A549 (cell line): Measurements from ENCODE around the gene RTKN2. TPM values are rescaled to one million over a fixed set of nuclear protein-coding genes. Genes with fewer than 3 reads are reported as not detected.

ENCODE experiments used
- ATAC-seq, 2 experiments: fragments of 200-7000 bp in 1 of 2; fragments of >200 bp in 1 of 2; cut with Nextera tagmentation in 1 of 2; cut with Tn5 transposase in 1 of 2; 3 replicates each; pipeline versions ENCODE4 v1.8.0 to v1.9.1; 2018 to 2020; ENCODE audit warnings: mild to moderate bottlenecking in 1 of 2, moderate library complexity in 1 of 2
- CTCF ChIA-PET: fragments of 300-600 bp; sonication (Branson Sonifier 250); formaldehyde crosslinking; extraction: SDS; loops from one replicate; lab custom pipeline; 2021; ENCODE audit warnings: antibody characterized with exemption, inconsistent platforms; lab: Yijun Ruan, JAX
- POLR2A ChIA-PET: fragments of 350-600 bp; formaldehyde crosslinking; extraction: SDS; loops from one replicate; lab custom pipeline; 2021; ENCODE audit warnings: antibody characterized with exemption, inconsistent platforms; lab: Yijun Ruan, JAX
- DNase-seq, 2 experiments: peaks; one replicate each; pipeline versions ENCODE4 v3.0.0 to v3.0.0-alpha.2; 2011 to 2016; ENCODE audit warnings: low read depth in 1 of 2, low spot score in 1 of 2
- FAIRE-seq: peaks from 2 replicates; lab custom pipeline; 2011; peaks lifted over from hg19 to GRCh38; lab: Jason Lieb, UNC
- H3K27ac ChIP-seq, 2 experiments: fragments of >200 bp; sonication (Bioruptor Twin); formaldehyde crosslinking; 3 replicates each; pipeline ENCODE4 v1.5.1; 2016 to 2017
- H3K4me1 ChIP-seq: fragments of >200 bp; sonication (Bioruptor Twin); formaldehyde crosslinking; 3 replicates; pipeline ENCODE4 v1.6.1; 2016
- H3K4me2 ChIP-seq: fragments of >200 bp; sonication (Bioruptor Twin); formaldehyde crosslinking; 3 replicates; pipeline ENCODE4 v1.6.1; 2016
- H3K4me3 ChIP-seq: fragments of >200 bp; sonication (Bioruptor Twin); formaldehyde crosslinking; 3 replicates; pipeline ENCODE4 v1.5.1; 2016
- H3K9me3 ChIP-seq: fragments of >200 bp; sonication (Bioruptor Twin); formaldehyde crosslinking; 3 replicates; pipeline ENCODE4 v1.6.1; 2016
- BHLHE40 ChIP-seq: IDR thresholded peaks from 2 replicates; pipeline ENCODE4 v1.6.1; 2012; ENCODE audit warnings: low read depth, low read length, inconsistent platforms
- CBX2 ChIP-seq: fragments of 200-600 bp; sonication (generic); IDR thresholded peaks from 2 replicates; pipeline ENCODE4 v1.6.1; 2016; ENCODE audit warnings: low read depth, mild to moderate bottlenecking, borderline replicate concordance
- CEBPB ChIP-seq, 2 experiments: fragments of >200 bp in 1 of 2; sonication (Bioruptor Twin) in 1 of 2; formaldehyde crosslinking in 1 of 2; IDR thresholded peaks; 2 replicates each; pipeline ENCODE4 v1.6.1; 2012 to 2016
- CHD2 ChIP-seq: fragments of 150-350 bp; IDR thresholded peaks from 2 replicates; pipeline ENCODE4 v1.6.1; 2014; ENCODE audit warnings: low read length; ENCODE audit not compliant: partially characterized antibody
- ELK1 ChIP-seq: fragments of 150-350 bp; IDR thresholded peaks from 2 replicates; pipeline ENCODE4 v1.6.1; 2014; ENCODE audit warnings: low read depth, mild to moderate bottlenecking, low read length
- FOSL2 ChIP-seq, 2 experiments: fragments of 450-650 bp in 1 of 2; fragments of >200 bp in 1 of 2; sonication (Bioruptor Twin) in 1 of 2; formaldehyde crosslinking; IDR thresholded peaks; 2 replicates each; pipeline versions ENCODE4 v1.5.0 to v1.6.1; 2016 to 2020; ENCODE audit warnings: mild to moderate bottlenecking in 1 of 2, moderate library complexity in 1 of 2
- FOXS1 ChIP-seq: fragments of 250-450 bp; sonication (Bioruptor Pico); IDR thresholded peaks from 2 replicates; pipeline ENCODE4 v1.5.0; 2020; ENCODE audit warnings: mild to moderate bottlenecking, moderate library complexity
- GATA3 ChIP-seq: IDR thresholded peaks from 2 replicates; pipeline ENCODE4 v1.6.1; 2012; ENCODE audit warnings: borderline replicate concordance
- HDAC2 ChIP-seq: fragments of 200-600 bp; sonication (generic); IDR thresholded peaks from 2 replicates; pipeline ENCODE4 v1.6.1; 2016
- JUN ChIP-seq, 2 experiments: fragments of >200 bp; sonication (Bioruptor Twin); formaldehyde crosslinking; IDR thresholded peaks; 2 replicates in 1 of 2; 3 replicates in 1 of 2; pipeline ENCODE4 v1.6.1; 2016 to 2017
- JUNB ChIP-seq: fragments of >200 bp; sonication (Bioruptor Twin); formaldehyde crosslinking; IDR thresholded peaks from 2 replicates; pipeline ENCODE4 v1.6.1; 2016
- MAFK ChIP-seq: fragments of 450-650 bp; IDR thresholded peaks from 2 replicates; pipeline ENCODE4 v1.6.1; 2014; ENCODE audit not compliant: partially characterized antibody
- MYC ChIP-seq: IDR thresholded peaks from 2 replicates; pipeline ENCODE4 v1.6.1; 2012; ENCODE audit warnings: mild to moderate bottlenecking, inconsistent platforms, low read length, improper control_type of control experiment, borderline replicate concordance
- NR3C1 ChIP-seq: fragments of >200 bp; sonication (Bioruptor Twin); formaldehyde crosslinking; IDR thresholded peaks from 3 replicates; pipeline ENCODE4 v1.6.1; 2017
- POLR2A ChIP-seq: IDR thresholded peaks from 2 replicates; pipeline ENCODE4 v1.6.1; 2012; ENCODE audit warnings: mild to moderate bottlenecking, low read length
- RAD21 ChIP-seq, 2 experiments: fragments of >200 bp in 1 of 2; sonication (Bioruptor Twin) in 1 of 2; formaldehyde crosslinking in 1 of 2; IDR thresholded peaks in 1 of 2; conservative IDR thresholded peaks in 1 of 2; 2 replicates in 1 of 2; 3 replicates in 1 of 2; pipeline ENCODE4 v1.6.1; 2012 to 2018; ENCODE audit warnings: inconsistent platforms in 1 of 2
- TP53 ChIP-seq: fragments of 250-450 bp; sonication (Bioruptor Pico); IDR thresholded peaks from 2 replicates; pipeline ENCODE4 v1.5.0; 2021; ENCODE audit warnings: mild to moderate bottlenecking, moderate library complexity
- ZNF302 ChIP-seq: fragments of 250-450 bp; sonication (Bioruptor Pico); IDR thresholded peaks from 2 replicates; pipeline ENCODE4 v1.9.0; 2021; ENCODE audit warnings: inconsistent platforms, mild to moderate bottlenecking, moderate library complexity
- WGBS: methylation state at CpG from one replicate; pipeline ENCODE4 v1.1.6; 2017; ENCODE audit errors: missing lambda C conversion rate; 5-methylcytosine and 5-hydroxymethylcytosine counted together
- polyA plus RNA-seq, 4 experiments: library from polyadenylated mRNA; depleted of rRNA in 3 of 4; stranded (reverse); fragments of >200 nt; fragmentation: RNase III in 1 of 4; extraction: RNeasy Plus Mini Kit Qiagen cat#74134 plus additional on column Dnase treatment in 1 of 4; gene quantifications; 2 replicates in 3 of 4; 3 replicates in 1 of 4; pipeline ENCODE4 v1.2.3, GENCODE V29; 2011 to 2017
- TF ChIP-seq, protein P1 (sequence below): fragments of >200 bp; sonication (Bioruptor Twin); formaldehyde crosslinking; IDR thresholded peaks from 3 replicates; pipeline ENCODE4 v1.5.1; 2016
- TF ChIP-seq, protein P2 (sequence below): IDR thresholded peaks from 2 replicates; pipeline ENCODE4 v1.6.1; 2012
- TF ChIP-seq, protein P3 (sequence below): IDR thresholded peaks from 2 replicates; pipeline ENCODE4 v1.6.1; 2012

The RTKN2 gene
- polyA plus RNA-seq, 2 of the 4 experiments (the other 2 are of a cell fraction) = 1.8 to 2.4 TPM

DNA sequence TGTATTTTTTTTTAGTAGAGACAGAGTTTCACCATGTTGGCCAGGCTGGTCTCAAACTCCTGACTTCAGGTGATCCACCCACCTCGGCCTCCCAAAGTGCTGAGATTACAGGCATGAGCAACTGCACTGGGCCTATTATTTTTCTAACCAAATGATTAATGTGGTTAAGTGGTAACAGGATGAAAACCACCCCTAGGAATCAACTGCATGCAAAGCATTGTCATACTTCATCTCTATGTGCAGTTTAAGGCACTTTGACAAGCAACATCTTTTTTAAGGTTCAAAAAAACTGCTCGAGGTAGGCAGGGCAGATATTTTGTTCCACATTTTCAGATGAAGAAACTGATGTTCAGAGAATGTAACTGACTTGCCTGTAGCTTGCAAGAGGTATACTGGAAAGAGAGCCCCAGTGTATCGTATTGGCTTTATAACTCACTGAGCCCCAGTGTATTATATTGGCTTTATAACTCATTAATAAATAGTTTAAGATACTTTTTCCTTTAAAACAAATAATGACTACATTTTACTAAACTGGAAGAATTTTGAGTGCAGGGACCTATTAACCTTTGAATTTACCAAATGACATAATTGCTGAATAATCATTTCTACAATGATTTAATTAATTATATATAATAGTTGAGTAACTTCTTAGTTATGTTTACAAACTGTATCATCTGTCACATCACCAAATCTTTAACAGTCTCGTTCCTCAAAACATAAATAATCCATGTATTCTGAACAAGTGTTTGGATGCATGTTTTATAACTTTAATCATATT is 38.1 kb downstream of the RTKN2 start:
- POLR2A ChIA-PET = no interaction called here
- peaks cover 43% of the 10 kb centered on the region for H3K4me1 ChIP-seq

GRCh38 chr10:62225362-62225761 is 43.3 kb downstream of the RTKN2 start:
- ATAC-seq (no peak), FAIRE-seq (no peak), DNase-seq (no peak)
- H3K4me1 ChIP-seq = peaks cover under 1% of the 10 kb centered on the region; the same call in 2 of the 3 replicates
- H3K9me3 ChIP-seq = no peaks in the 10 kb centered on the region
- H3K27ac ChIP-seq = no peak overlapping the region; a peak in 1 of 6 replicates
- whole genome bisulfite sequencing = 85% methylated on average over 3 of the region's 3 CpGs
- CTCF ChIA-PET = interaction anchor here (0.7 to 1.2 kb wide), 2 partner anchors 187 to 592 kb away, joined by 3 to 5 read pairs; no protein-coding TSS in a partner anchor
- POLR2A ChIA-PET = no interaction called here
- H3K4me3 ChIP-seq = no peak overlapping the region
- no peak overlapping the region for H3K4me2 ChIP-seq
- no peak for TF ChIP-seq ZNF302
- no peak for TF ChIP-seq FOXS1
- TF ChIP-seq CHD2 = no peak
- no peak for TF ChIP-seq ELK1
- TF ChIP-seq GATA3 = no peak
- no peak for TF ChIP-seq HDAC2
- no peak for TF ChIP-seq TP53

More for the DNA sequence above, 38.1 kb downstream of the RTKN2 start:
- H3K9me3 ChIP-seq = no peaks in the 10 kb centered on the region
- TF ChIP-seq MAFK = peak; percentile 81
- no peak for TF ChIP-seq JUNB
- no peak for TF ChIP-seq JUN (IDR thresholded peaks at IDR 0.05)
- TF ChIP-seq, protein P1, sequence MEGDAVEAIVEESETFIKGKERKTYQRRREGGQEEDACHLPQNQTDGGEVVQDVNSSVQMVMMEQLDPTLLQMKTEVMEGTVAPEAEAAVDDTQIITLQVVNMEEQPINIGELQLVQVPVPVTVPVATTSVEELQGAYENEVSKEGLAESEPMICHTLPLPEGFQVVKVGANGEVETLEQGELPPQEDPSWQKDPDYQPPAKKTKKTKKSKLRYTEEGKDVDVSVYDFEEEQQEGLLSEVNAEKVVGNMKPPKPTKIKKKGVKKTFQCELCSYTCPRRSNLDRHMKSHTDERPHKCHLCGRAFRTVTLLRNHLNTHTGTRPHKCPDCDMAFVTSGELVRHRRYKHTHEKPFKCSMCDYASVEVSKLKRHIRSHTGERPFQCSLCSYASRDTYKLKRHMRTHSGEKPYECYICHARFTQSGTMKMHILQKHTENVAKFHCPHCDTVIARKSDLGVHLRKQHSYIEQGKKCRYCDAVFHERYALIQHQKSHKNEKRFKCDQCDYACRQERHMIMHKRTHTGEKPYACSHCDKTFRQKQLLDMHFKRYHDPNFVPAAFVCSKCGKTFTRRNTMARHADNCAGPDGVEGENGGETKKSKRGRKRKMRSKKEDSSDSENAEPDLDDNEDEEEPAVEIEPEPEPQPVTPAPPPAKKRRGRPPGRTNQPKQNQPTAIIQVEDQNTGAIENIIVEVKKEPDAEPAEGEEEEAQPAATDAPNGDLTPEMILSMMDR = no peak
- no peak for TF ChIP-seq RAD21 (conservative IDR thresholded peaks at IDR 0.05 in 1 of 2, IDR thresholded peaks at IDR 0.05 in 1 of 2)
- TF ChIP-seq, all 56 proteins: peak for 1
- ATAC-seq (no peak), FAIRE-seq (no peak), DNase-seq (no peak)
- H3K4me3 ChIP-seq = no peak overlapping the region
- peak overlapping the region; percentile 64 for H3K4me2 ChIP-seq
- peak overlapping the region; percentile 54 to 61 for H3K27ac ChIP-seq
- CTCF ChIA-PET = interaction anchor here (1.6 to 4.0 kb wide), 3 partner anchors 13 to 192 kb away, joined by 3 to 14 read pairs (median 11); no protein-coding TSS in a partner anchor
- 72% methylated on average over 4 of the region's 4 CpGs for WGBS

DNA sequence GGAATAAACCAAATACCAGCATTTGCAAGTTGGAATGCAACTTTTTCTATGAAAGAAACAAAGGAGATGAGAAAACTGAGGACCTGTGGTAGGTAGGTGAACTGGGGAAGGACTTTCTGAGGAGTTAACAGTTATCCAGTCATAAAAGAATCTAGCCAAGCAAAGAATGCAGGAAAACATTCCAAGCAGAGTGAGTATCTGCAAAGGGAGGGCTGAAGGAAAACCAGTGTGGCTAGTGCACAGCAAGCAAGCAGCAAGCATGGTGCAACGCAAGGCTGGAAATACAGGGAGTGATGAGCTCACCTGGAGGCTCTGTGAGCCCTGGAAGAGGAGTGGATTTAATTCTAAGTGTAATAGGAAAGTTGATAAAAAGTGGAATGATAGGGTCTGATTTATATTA is 44.0 kb downstream of the RTKN2 start:
- no peak for FAIRE-seq
- CTCF ChIA-PET = interaction anchor here (1.2 kb wide), 1 partner anchor 186 kb away, joined by 3 read pairs; no protein-coding TSS in a partner anchor
- no peak; a peak in 2 of 6 replicates for ATAC-seq
- 96% methylated on average over 1 of the region's 1 CpG for WGBS
- Histone ChIP-seq H3K4me3 (no peak overlapping the region), H3K9me3 (no peaks in the 10 kb centered on the region), H3K27ac (peak overlapping the region in 1 of 2 experiments; percentile 8; a peak in 1 of 6 replicates), H3K4me1 (no peaks in the 10 kb centered on the region), H3K4me2 (no peak overlapping the region)
- no peak for TF ChIP-seq FOXS1
- TF ChIP-seq FOSL2 (IDR thresholded peaks at IDR 0.05) = no peak
- TF ChIP-seq FOSL2 (CRISPR knock-in tag; IDR thresholded peaks at IDR 0.05) = no peak
- peak in 1 of 2 experiments; percentile 6 for DNase-seq
- POLR2A ChIA-PET = no interaction called here

DNA sequence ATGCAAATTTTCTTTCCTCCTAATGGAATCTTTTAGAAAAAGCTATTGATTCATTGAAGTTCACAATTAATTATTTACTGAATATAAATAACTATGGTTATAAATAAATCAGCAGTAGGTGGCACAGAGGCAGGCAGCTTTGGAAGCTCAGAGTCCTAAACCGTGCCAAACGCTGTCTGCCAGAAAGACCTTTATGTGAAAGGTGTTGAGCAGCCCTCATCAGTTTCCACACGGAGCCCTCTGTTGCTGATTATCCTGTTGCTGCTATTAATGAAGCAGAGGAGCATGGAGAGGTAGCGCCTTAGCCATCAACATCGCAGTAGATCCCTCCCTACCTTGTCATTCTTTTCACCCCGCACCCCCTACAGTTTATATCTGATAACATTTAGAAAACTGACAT is 51.0 kb downstream of the RTKN2 start:
- TF ChIP-seq, protein P2, sequence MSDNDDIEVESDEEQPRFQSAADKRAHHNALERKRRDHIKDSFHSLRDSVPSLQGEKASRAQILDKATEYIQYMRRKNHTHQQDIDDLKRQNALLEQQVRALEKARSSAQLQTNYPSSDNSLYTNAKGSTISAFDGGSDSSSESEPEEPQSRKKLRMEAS = no peak
- TF ChIP-seq POLR2A (no peak), CEBPB (IDR thresholded peaks at IDR 0.05) (no peak), RAD21 (conservative IDR thresholded peaks at IDR 0.05 in 1 of 2, IDR thresholded peaks at IDR 0.05 in 1 of 2) (no peak), CBX2 (no peak), BHLHE40 (no peak), HDAC2 (no peak), NR3C1 (no peak), MYC (no peak)
- TF ChIP-seq, protein P3, sequence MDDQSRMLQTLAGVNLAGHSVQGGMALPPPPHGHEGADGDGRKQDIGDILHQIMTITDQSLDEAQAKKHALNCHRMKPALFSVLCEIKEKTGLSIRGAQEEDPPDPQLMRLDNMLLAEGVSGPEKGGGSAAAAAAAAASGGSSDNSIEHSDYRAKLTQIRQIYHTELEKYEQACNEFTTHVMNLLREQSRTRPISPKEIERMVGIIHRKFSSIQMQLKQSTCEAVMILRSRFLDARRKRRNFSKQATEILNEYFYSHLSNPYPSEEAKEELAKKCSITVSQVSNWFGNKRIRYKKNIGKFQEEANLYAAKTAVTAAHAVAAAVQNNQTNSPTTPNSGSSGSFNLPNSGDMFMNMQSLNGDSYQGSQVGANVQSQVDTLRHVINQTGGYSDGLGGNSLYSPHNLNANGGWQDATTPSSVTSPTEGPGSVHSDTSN = no peak
- CTCF ChIA-PET = interaction anchor here (1.6 to 1.9 kb wide), 2 partner anchors 27 to 179 kb away, joined by 4 to 5 read pairs; no protein-coding TSS in a partner anchor
- ATAC-seq = no peak
- no peak for FAIRE-seq
- Histone ChIP-seq H3K9me3 (no peaks in the 10 kb centered on the region), H3K27ac (no peak overlapping the region), H3K4me3 (no peak overlapping the region), H3K4me1 (no peaks in the 10 kb centered on the region), H3K4me2 (no peak overlapping the region)
- POLR2A ChIA-PET = no interaction called here
- WGBS = 61% methylated on average over 6 of the region's 6 CpGs
- DNase-seq = no peak
